H1 (cell line): ENCODE results near the gene LIG3. TPM values are rescaled to one million over a fixed set of nuclear protein-coding genes. Genes with fewer than 3 reads are reported as not detected.

Experiments used
- CTCF ChIA-PET: fragments of 300-600 bp; sonication (Branson Sonifier 250); formaldehyde crosslinking; loops from one replicate; lab custom pipeline; 2021; ENCODE audit not compliant: partially characterized antibody; lab: Charles Lee
- POLR2A ChIA-PET: fragments of 300-600 bp; sonication (Branson Sonifier 250); formaldehyde crosslinking; loops from one replicate; lab custom pipeline; 2021; ENCODE audit warnings: inconsistent platforms; ENCODE audit not compliant: partially characterized antibody; lab: Charles Lee
- DNase-seq, 2 experiments: peaks; one replicate each; pipeline versions ENCODE4 v3.0.0 to v3.0.0-alpha.2; 2010 to 2022; ENCODE audit warnings: low spot score in 2 of 2, low read depth in 1 of 2, mixed read lengths in 1 of 2
- FAIRE-seq: peaks from 2 replicates; lab custom pipeline; 2011; peaks lifted over from hg19 to GRCh38; lab: Jason Lieb, UNC
- H2AFZ ChIP-seq: 2 replicates; pipeline ENCODE4 v1.8.1; 2012; ENCODE audit warnings: low read length, inconsistent platforms
- H2AK5ac ChIP-seq: 2 replicates; pipeline ENCODE4 v1.6.1; 2013; ENCODE audit warnings: low read depth, low read length
- H2BK120ac ChIP-seq: replicated peaks from 2 replicates; pipeline ENCODE3; 2013; ENCODE audit warnings: low read depth, low read length, inconsistent platforms
- H2BK12ac ChIP-seq: 2 replicates; pipeline ENCODE4 v1.6.1; 2013; ENCODE audit warnings: low read depth, low read length
- H2BK15ac ChIP-seq: 2 replicates; pipeline ENCODE4 v1.6.1; 2013; ENCODE audit warnings: low read length
- H2BK20ac ChIP-seq: 2 replicates; pipeline ENCODE4 v1.6.1; 2013; ENCODE audit warnings: low read length
- H2BK5ac ChIP-seq: 2 replicates; pipeline ENCODE4 v1.6.1; 2013; ENCODE audit warnings: low read depth, low read length
- H3K14ac ChIP-seq: 2 replicates; pipeline ENCODE4 v1.6.1; 2013; ENCODE audit warnings: inconsistent platforms; ENCODE audit not compliant: insufficient read length
- H3K18ac ChIP-seq: 2 replicates; pipeline ENCODE4 v1.6.1; 2013; ENCODE audit warnings: low read length; ENCODE audit errors: extremely low read depth
- H3K23ac ChIP-seq: 2 replicates; pipeline ENCODE4 v1.6.1; 2013; ENCODE audit warnings: inconsistent platforms; ENCODE audit not compliant: insufficient read length
- H3K23me2 ChIP-seq: 2 replicates; pipeline ENCODE4 v1.6.1; 2013; ENCODE audit warnings: low read depth, low read length
- H3K27ac ChIP-seq: 2 replicates; pipeline ENCODE4 v1.6.1; 2011; ENCODE audit warnings: low read depth, low read length, inconsistent platforms
- H3K27me3 ChIP-seq, 4 experiments: replicated peaks in 1 of 4; 1 replicate in 1 of 4; 2 replicates in 3 of 4; pipeline versions ENCODE4 v1.6.1 to v1.8.1; 2011 to 2013; ENCODE audit warnings: low read length in 3 of 4, mild to moderate bottlenecking in 3 of 4, inconsistent platforms in 2 of 4, mixed read lengths in 2 of 4, moderate library complexity in 1 of 4; ENCODE audit not compliant: control insufficient read depth in 3 of 4, insufficient read depth in 3 of 4; ENCODE audit errors: extremely low read depth in 1 of 4
- H3K36me3 ChIP-seq, 4 experiments: 2 replicates each; pipeline versions ENCODE4 v1.6.1 to v1.8.1; 2011 to 2013; ENCODE audit warnings: mild to moderate bottlenecking in 4 of 4, low read length in 3 of 4, moderate library complexity in 2 of 4, control low read depth in 1 of 4, inconsistent platforms in 1 of 4; ENCODE audit not compliant: insufficient read depth in 4 of 4, control insufficient read depth in 2 of 4
- H3K4ac ChIP-seq: replicated peaks from 2 replicates; pipeline ENCODE3; 2013; ENCODE audit warnings: low read length, low read depth, mixed read lengths, inconsistent platforms; ENCODE audit not compliant: insufficient read length
- H3K4me1 ChIP-seq, 4 experiments: replicated peaks in 1 of 4; 1 replicate in 1 of 4; 2 replicates in 3 of 4; pipeline versions ENCODE4 v1.6.1 to v1.8.1; 2011 to 2013; ENCODE audit warnings: low read length in 3 of 4, inconsistent platforms in 2 of 4, mixed read lengths in 1 of 4; ENCODE audit not compliant: insufficient read depth in 4 of 4, control insufficient read depth in 3 of 4
- H3K4me2 ChIP-seq, 2 experiments: 2 replicates each; pipeline versions ENCODE4 v1.6.1 to v1.8.1; 2011 to 2013; ENCODE audit warnings: low read depth in 2 of 2, low read length in 2 of 2, control low read depth in 1 of 2, inconsistent platforms in 1 of 2, mild to moderate bottlenecking in 1 of 2; ENCODE audit not compliant: insufficient read depth in 1 of 2
- H3K4me3 ChIP-seq, 4 experiments: fragments of 200-600, 300-600 bp in 1 of 4; sonication (generic), shearing (Covaris generic), sonication (Bioruptor Twin) in 1 of 4; 2 replicates each; pipeline versions ENCODE4 v1.5.1 to v1.8.1; 2011 to 2016; ENCODE audit warnings: low read length in 4 of 4, low read depth in 3 of 4, control low read depth in 2 of 4, inconsistent platforms in 2 of 4, mild to moderate bottlenecking in 2 of 4, mixed read lengths in 1 of 4, moderate library complexity in 1 of 4; ENCODE audit not compliant: insufficient read depth in 2 of 4; ENCODE audit errors: extremely low read depth in 1 of 4
- H3K56ac ChIP-seq: replicated peaks from 2 replicates; pipeline ENCODE3; 2013; ENCODE audit warnings: low read depth, mild to moderate bottlenecking, mixed read lengths, low read length, inconsistent platforms; ENCODE audit not compliant: insufficient read length
- H3K79me1 ChIP-seq: 2 replicates; pipeline ENCODE4 v1.6.1; 2013; ENCODE audit warnings: low read depth, low read length, control low read depth
- H3K79me2 ChIP-seq, 2 experiments: 2 replicates each; pipeline versions ENCODE4 v1.6.1 to v1.8.1; 2012 to 2013; ENCODE audit warnings: low read length in 2 of 2, mild to moderate bottlenecking in 2 of 2, inconsistent platforms in 1 of 2; ENCODE audit not compliant: insufficient read depth in 2 of 2, control insufficient read depth in 1 of 2
- H3K9ac ChIP-seq, 4 experiments: replicated peaks in 1 of 4; 1 replicate in 1 of 4; 2 replicates in 3 of 4; pipeline versions ENCODE4 v1.6.1 to v1.8.1; 2011 to 2013; ENCODE audit warnings: low read depth in 3 of 4, low read length in 3 of 4, control low read depth in 2 of 4, mild to moderate bottlenecking in 2 of 4, moderate library complexity in 2 of 4, inconsistent platforms in 1 of 4; ENCODE audit errors: extremely low read depth in 1 of 4
- H3K9me3 ChIP-seq, 2 experiments: 2 replicates each; pipeline versions ENCODE4 v1.6.1 to v1.8.1; 2012 to 2013; ENCODE audit warnings: mild to moderate bottlenecking in 2 of 2, moderate library complexity in 2 of 2, control low read depth in 1 of 2, inconsistent platforms in 1 of 2, low read depth in 1 of 2, low read length in 1 of 2, mixed read lengths in 1 of 2; ENCODE audit not compliant: insufficient read depth in 2 of 2
- H4K20me1 ChIP-seq, 2 experiments: replicated peaks in 1 of 2; 2 replicates each; pipeline versions ENCODE3 to v1.8.1; 2011 to 2013; ENCODE audit warnings: inconsistent platforms in 2 of 2, low read length in 2 of 2, mild to moderate bottlenecking in 1 of 2; ENCODE audit not compliant: insufficient read depth in 2 of 2, control insufficient read depth in 1 of 2
- H4K5ac ChIP-seq: 2 replicates; pipeline ENCODE4 v1.6.1; 2013; ENCODE audit warnings: low read length, low read depth, mixed read lengths, inconsistent platforms; ENCODE audit not compliant: insufficient read length
- H4K8ac ChIP-seq: 2 replicates; pipeline ENCODE4 v1.8.0; 2013; ENCODE audit warnings: mild to moderate bottlenecking, moderate library complexity, low read length, inconsistent platforms; ENCODE audit not compliant: insufficient read depth; ENCODE audit errors: extremely low read depth
- H4K91ac ChIP-seq: replicated peaks from 2 replicates; pipeline ENCODE3; 2013; ENCODE audit warnings: low read length, mixed read lengths, inconsistent platforms; ENCODE audit not compliant: insufficient read length
- JUN ChIP-seq: IDR thresholded peaks from 2 replicates; pipeline ENCODE4 v1.6.1; 2011; ENCODE audit warnings: low read depth, mild to moderate bottlenecking, improper control_type of control experiment, low read length
- POLR2A ChIP-seq, 2 experiments: IDR thresholded peaks; 1 replicate in 1 of 2; 2 replicates in 1 of 2; pipeline ENCODE4 v1.6.1; 2011; ENCODE audit warnings: low read depth in 2 of 2, low read length in 2 of 2, mild to moderate bottlenecking in 2 of 2; ENCODE audit errors: control extremely low read depth in 1 of 2
- POU5F1 ChIP-seq: IDR thresholded peaks from 2 replicates; pipeline ENCODE4 v1.6.1; 2011; ENCODE audit warnings: low read depth, mild to moderate bottlenecking, low read length, moderate library complexity
- RFX5 ChIP-seq: IDR thresholded peaks from 2 replicates; pipeline ENCODE4 v1.6.1; 2011; ENCODE audit warnings: low read depth, low read length, improper control_type of control experiment, borderline replicate concordance
- RNF2 ChIP-seq: fragments of 200-900, 300-1000 bp; sonication (generic); IDR thresholded peaks from 2 replicates; pipeline ENCODE4 v1.7.1; 2016; ENCODE audit warnings: borderline replicate concordance, low read depth, mild to moderate bottlenecking, antibody characterized with exemption, low read length; ENCODE audit not compliant: poor library complexity, severe bottlenecking; ENCODE audit errors: missing control alignments
- RXRA ChIP-seq: IDR thresholded peaks from 2 replicates; pipeline ENCODE4 v1.6.1; 2011; ENCODE audit warnings: low read depth, mild to moderate bottlenecking, low read length, moderate library complexity; ENCODE audit not compliant: insufficient read depth
- SAP30 ChIP-seq: fragments of 300-600 bp; sonication (generic); IDR thresholded peaks from 2 replicates; pipeline ENCODE4 v1.7.1; 2012; ENCODE audit warnings: low read length, moderate library complexity, mild to moderate bottlenecking, inconsistent platforms; ENCODE audit not compliant: insufficient read depth, insufficient replicate concordance
- TAF7 ChIP-seq: optimal IDR thresholded peaks from 2 replicates; pipeline ENCODE3; 2011; ENCODE audit warnings: low read depth, mild to moderate bottlenecking, inconsistent platforms, low read length, moderate library complexity, borderline replicate concordance
- WGBS, 2 experiments: shearing (Covaris generic) in 1 of 2; methylation state at CpG; one replicate each; pipeline versions ENCODE4 v1.1.6 to v1.1.7; 2013 to 2015; ENCODE audit warnings: low lambda C conversion rate in 2 of 2, mixed read lengths in 2 of 2, inconsistent platforms in 1 of 2, low coverage in 1 of 2, missing lambda C conversion rate in 1 of 2; ENCODE audit not compliant: insufficient replicate concordance in 2 of 2, insufficient coverage in 1 of 2, insufficient read length in 1 of 2; ENCODE audit errors: extremely low coverage in 1 of 2, missing lambda C conversion rate in 1 of 2; 5-methylcytosine and 5-hydroxymethylcytosine counted together
- polyA plus RNA-seq, 7 experiments: library from polyadenylated mRNA; depleted of rRNA in 3 of 7; stranded (reverse) in 5 of 7; unstranded in 2 of 7; fragments of >200 nt in 5 of 7; fragments of 200-250 nt in 2 of 7; gene quantifications; 1 replicate in 5 of 7; 2 replicates in 1 of 7; 4 replicates in 1 of 7; pipeline versions ENCODE4 v1.2.1 to v1.2.3, GENCODE V29; 2011 to 2013; ENCODE audit warnings: missing spikeins in 2 of 7, mixed read lengths in 2 of 7
- total RNA-seq: library from RNA; stranded (reverse); fragmentation: NEBNext Ultra II Directional; extraction: Animal tissue kit (Norgen Biotek cat#: 25700); gene quantifications from 2 replicates; pipeline ENCODE4 v1.2.1, GENCODE V29; 2021

LIG3 gene
- total and polyA plus RNA-seq, 2 of the 8 experiments (the other 6 are each of a cell fraction or from before 2014, with no cell fraction given): 63.6 to 89.3 TPM

DNA sequence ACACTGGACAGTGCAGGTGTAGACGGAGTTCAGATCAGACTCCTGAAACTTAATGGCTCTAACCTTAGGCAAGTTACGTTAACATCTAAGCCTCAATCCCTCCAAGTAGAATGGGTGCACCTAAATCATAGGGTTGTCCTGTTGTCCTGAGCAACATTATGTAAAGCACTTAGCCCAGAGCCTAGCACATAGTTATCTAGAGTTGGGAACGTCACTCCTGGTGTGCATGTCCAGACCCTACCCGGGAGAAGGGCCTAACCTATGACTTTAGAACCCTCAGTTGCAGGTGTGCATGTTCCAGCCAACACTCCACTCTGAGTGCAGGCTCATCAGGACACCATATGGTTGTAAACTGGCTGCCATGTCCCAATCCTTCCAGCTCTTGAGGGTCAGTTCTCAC lies 26.0 kb downstream of the LIG3 start:
- CTCF ChIA-PET: interaction anchor here (0.6 to 0.8 kb wide), 2 partner anchors 88 to 128 kb away, joined by 3 read pairs; no protein-coding TSS in a partner anchor
- Histone ChIP-seq H2BK5ac (no peak overlapping the region), H3K23me2 (no peaks in the 10 kb centered on the region), H3K9me3 (no peaks in the 10 kb centered on the region), H3K56ac (no peak overlapping the region), H4K20me1 (peaks cover 3 to 5% of the 10 kb centered on the region in 2 experiments), H3K4me1 (peaks cover 0 to 3% (median 0%) of the 10 kb centered on the region in 4 experiments; a peak in 2 of 7 replicates), H4K5ac (no peak overlapping the region), H3K36me3 (peaks cover 18 to 67% (median 39%) of the 10 kb centered on the region in 4 experiments), H3K4ac (no peak overlapping the region), H2BK20ac (no peak overlapping the region), H3K4me3 (no peak overlapping the region), H4K8ac (no peak overlapping the region), H3K18ac (no peak overlapping the region), H3K27me3 (no peaks in the 10 kb centered on the region), H4K91ac (no peak overlapping the region), H3K23ac (no peak overlapping the region), H3K79me1 (no peaks in the 10 kb centered on the region), H2AFZ (no peak overlapping the region), H3K79me2 (no peaks in the 10 kb centered on the region), H2AK5ac (no peak overlapping the region), H3K27ac (no peak overlapping the region), H2BK120ac (no peak overlapping the region), H3K14ac (no peak overlapping the region), H2BK15ac (no peak overlapping the region), H2BK12ac (no peak overlapping the region), H3K4me2 (no peak overlapping the region), H3K9ac (no peak overlapping the region)
- WGBS, 2 experiments: 87% methylated on average over 4 of the region's 4 CpGs; no CpG with 5 or more reads in 1 of the 2 experiments
- no peak for FAIRE-seq
- DNase-seq: no peak
- TF ChIP-seq RFX5 (no peak), POU5F1 (no peak), JUN (no peak), POLR2A (IDR thresholded peaks at IDR 0.05; ENCODE audit: control extremely low read depth in 1 of 2, low read depth in 2 of 2, low read length in 2 of 2) (peak in 1 of 2 experiments; percentile 55; a peak in 1 of 3 replicates), RNF2 (no peak), TAF7 (no peak), SAP30 (no peak), RXRA (no peak)
- POLR2A ChIA-PET: interaction anchor here (1.0 to 1.5 kb wide), 5 partner anchors 9 to 56 kb away, joined by 3 to 4 read pairs (median 3); no protein-coding TSS in a partner anchor
